ENCODE results near the gene HRH2. TPM values are rescaled to one million over a fixed set of nuclear protein-coding genes. Genes with fewer than 3 reads are reported as not detected.
A peak's percentile ranks its signal among the peaks of the same experiment; 100 is the strongest.

The HRH2 gene
- total and polyA plus RNA-seq, 2 donors (not counting 1 experiment from before 2014, with no cell fraction given), result 0.03 TPM; not detected in 1

DNA sequence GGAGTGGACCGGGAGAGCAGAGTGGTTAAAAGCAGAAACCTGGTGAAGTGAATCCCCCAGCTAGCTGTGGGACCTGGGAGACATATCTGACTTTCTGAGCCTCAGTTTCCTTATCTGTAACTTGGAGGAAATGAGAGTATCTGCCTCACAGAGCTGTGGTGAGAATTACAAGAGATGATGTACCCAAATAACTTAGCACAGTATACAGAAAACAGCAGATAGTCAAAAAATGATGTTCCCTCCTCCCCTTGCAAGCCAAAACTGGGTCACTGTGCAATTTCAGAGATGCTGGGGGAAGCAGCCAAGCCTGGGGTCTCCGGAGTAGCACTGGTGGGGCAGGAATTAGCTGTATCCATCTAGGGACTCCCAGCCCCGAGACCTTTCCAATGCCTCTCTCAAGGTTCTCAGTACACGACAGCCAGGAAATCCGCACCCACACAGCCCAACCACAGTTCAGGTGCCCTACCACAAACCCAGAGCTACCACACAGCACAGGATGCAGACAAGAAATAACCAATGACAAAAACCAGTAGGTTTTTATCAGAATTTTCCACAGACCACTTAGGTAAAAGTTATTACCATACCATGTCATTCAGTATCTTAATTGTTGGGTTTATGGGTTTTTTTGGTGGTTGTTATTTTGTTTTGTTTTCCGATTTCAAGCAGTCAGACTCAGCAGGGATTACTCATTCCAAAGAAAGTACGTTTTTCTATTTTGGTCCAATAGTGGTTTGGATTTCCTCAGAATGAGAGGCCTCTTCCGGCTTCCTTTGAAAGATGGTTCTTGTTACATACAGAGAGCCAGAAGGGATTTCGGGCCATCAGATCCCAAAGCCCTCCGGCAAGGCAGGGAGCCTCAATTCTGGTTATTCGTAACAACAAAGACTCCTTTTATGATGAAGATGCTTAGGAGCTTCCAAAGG lies 4.9 kb upstream of the HRH2 start:
- no peak overlapping the region for H3K4me3 ChIP-seq (replicated peaks in 1 of 4; ENCODE audit: control extremely low read depth in 1 of 4, insufficient read depth in 1 of 4, low read depth in 3 of 4, low read length in 4 of 4)
- no peak for TF ChIP-seq EZH2 (IDR thresholded peaks at IDR 0.05; ENCODE audit: low read length, missing control alignments)
- TF ChIP-seq, protein P1, sequence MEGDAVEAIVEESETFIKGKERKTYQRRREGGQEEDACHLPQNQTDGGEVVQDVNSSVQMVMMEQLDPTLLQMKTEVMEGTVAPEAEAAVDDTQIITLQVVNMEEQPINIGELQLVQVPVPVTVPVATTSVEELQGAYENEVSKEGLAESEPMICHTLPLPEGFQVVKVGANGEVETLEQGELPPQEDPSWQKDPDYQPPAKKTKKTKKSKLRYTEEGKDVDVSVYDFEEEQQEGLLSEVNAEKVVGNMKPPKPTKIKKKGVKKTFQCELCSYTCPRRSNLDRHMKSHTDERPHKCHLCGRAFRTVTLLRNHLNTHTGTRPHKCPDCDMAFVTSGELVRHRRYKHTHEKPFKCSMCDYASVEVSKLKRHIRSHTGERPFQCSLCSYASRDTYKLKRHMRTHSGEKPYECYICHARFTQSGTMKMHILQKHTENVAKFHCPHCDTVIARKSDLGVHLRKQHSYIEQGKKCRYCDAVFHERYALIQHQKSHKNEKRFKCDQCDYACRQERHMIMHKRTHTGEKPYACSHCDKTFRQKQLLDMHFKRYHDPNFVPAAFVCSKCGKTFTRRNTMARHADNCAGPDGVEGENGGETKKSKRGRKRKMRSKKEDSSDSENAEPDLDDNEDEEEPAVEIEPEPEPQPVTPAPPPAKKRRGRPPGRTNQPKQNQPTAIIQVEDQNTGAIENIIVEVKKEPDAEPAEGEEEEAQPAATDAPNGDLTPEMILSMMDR (conservative IDR thresholded peaks at IDR 0.05 in 1 of 2, IDR thresholded peaks at IDR 0.05 in 1 of 2; ENCODE audit: low read depth in 1 of 2, low read length in 2 of 2), result no peak
- no peaks in the 10 kb centered on the region for H4K20me1 ChIP-seq (ENCODE audit: control insufficient read depth, extremely low read depth, insufficient read depth, low read length)
- H3K27ac ChIP-seq (ENCODE audit: insufficient read depth, low read length), result no peak overlapping the region
- no peak overlapping the region for H2AFZ ChIP-seq (ENCODE audit: low read length)
- H3K4me2 ChIP-seq (ENCODE audit: extremely low read depth, insufficient read depth, low read length), result no peak overlapping the region
- no peaks in the 10 kb centered on the region for H3K36me3 ChIP-seq (ENCODE audit: control insufficient read depth, insufficient read depth, low read length)
- no peaks in the 10 kb centered on the region for H3K9me3 ChIP-seq (ENCODE audit: control insufficient read depth, insufficient read depth, low read depth, low read length)
- peak in 1 of 2 donors; percentile 6 for DNase-seq (ENCODE audit: low read depth in 2 of 2)
- no peak overlapping the region for H3K9ac ChIP-seq (ENCODE audit: insufficient read depth, low read length)
- H3K4me1 ChIP-seq (ENCODE audit: control insufficient read depth, extremely low read depth, insufficient read depth, low read length), result no peaks in the 10 kb centered on the region
- H3K79me2 ChIP-seq (ENCODE audit: control insufficient read depth, insufficient read depth, low read length), result no peaks in the 10 kb centered on the region
- no peaks in the 10 kb centered on the region for H3K27me3 ChIP-seq (ENCODE audit: control insufficient read depth, insufficient read depth, low read length)

DNA sequence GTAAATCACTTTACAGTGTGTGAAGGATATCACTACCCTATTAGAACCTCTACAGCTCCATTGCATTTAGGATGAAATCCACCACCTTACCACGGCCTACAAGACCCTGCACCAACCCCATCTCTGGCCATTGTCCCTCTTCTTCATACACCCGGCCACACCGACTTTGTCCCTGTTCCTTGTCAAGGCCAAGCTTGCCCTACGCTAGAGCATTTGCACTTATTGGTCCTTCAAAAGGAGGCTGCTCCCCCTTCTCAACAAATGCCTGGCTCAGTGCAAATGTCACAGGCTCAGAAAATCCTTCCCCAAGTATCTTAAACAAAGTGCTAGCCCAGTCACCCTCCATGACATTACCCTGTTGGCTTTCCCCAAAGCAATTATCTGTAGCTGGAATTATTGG lies 4.1 kb upstream of the HRH2 start:
- Histone ChIP-seq H4K20me1 (ENCODE audit: control insufficient read depth, extremely low read depth, insufficient read depth, low read length) (no peaks in the 10 kb centered on the region), H3K4me2 (ENCODE audit: extremely low read depth, insufficient read depth, low read length) (no peak overlapping the region), H3K9me3 (ENCODE audit: control insufficient read depth, insufficient read depth, low read depth, low read length) (no peaks in the 10 kb centered on the region), H3K79me2 (ENCODE audit: control insufficient read depth, insufficient read depth, low read length) (no peaks in the 10 kb centered on the region), H2AFZ (ENCODE audit: low read length) (no peak overlapping the region), H3K4me3 (replicated peaks in 1 of 4; ENCODE audit: control extremely low read depth in 1 of 4, insufficient read depth in 1 of 4, low read depth in 3 of 4, low read length in 4 of 4) (no peak overlapping the region), H3K27me3 (ENCODE audit: control insufficient read depth, insufficient read depth, low read length) (no peaks in the 10 kb centered on the region), H3K4me1 (ENCODE audit: control insufficient read depth, extremely low read depth, insufficient read depth, low read length) (no peaks in the 10 kb centered on the region), H3K9ac (ENCODE audit: insufficient read depth, low read length) (no peak overlapping the region), H3K27ac (ENCODE audit: insufficient read depth, low read length) (no peak overlapping the region), H3K36me3 (ENCODE audit: control insufficient read depth, insufficient read depth, low read length) (no peaks in the 10 kb centered on the region)
- no peak for TF ChIP-seq EZH2 (IDR thresholded peaks at IDR 0.05; ENCODE audit: low read length, missing control alignments)
- TF ChIP-seq, protein P1 (conservative IDR thresholded peaks at IDR 0.05 in 1 of 2, IDR thresholded peaks at IDR 0.05 in 1 of 2; ENCODE audit: low read depth in 1 of 2, low read length in 2 of 2), result no peak
- DNase-seq (ENCODE audit: low read depth in 2 of 2), result no peak

DNA sequence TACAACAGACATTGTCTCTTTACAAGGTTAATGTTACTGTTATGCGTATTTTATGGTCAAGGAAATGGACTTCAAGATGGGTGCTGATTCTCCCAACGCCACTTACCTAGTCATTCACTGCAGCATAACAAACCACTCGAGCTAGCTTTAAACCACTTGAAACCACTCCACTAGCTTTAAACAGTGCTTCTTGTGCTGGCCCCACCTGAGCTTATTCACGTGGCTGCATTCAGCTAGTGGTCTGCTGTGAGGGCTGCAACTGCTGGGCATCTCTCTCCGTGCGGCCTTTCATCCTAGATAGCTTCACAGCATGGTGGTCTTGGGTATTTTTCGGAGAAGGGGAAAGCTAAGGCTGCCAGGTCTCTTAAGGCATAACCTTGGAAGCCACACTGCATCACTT lies 3.5 kb upstream of the HRH2 start:
- TF ChIP-seq, protein P1 (conservative IDR thresholded peaks at IDR 0.05 in 1 of 2, IDR thresholded peaks at IDR 0.05 in 1 of 2; ENCODE audit: low read depth in 1 of 2, low read length in 2 of 2), result no peak
- TF ChIP-seq EZH2 (IDR thresholded peaks at IDR 0.05; ENCODE audit: low read length, missing control alignments), result no peak
- no peak overlapping the region for H3K27ac ChIP-seq (ENCODE audit: insufficient read depth, low read length)
- H3K9ac ChIP-seq (ENCODE audit: insufficient read depth, low read length), result no peak overlapping the region

More for the DNA sequence above, 3.5 kb upstream of the HRH2 start:
- H3K9me3 ChIP-seq (ENCODE audit: control insufficient read depth, insufficient read depth, low read depth, low read length), result no peaks in the 10 kb centered on the region
- H3K79me2 ChIP-seq (ENCODE audit: control insufficient read depth, insufficient read depth, low read length), result no peaks in the 10 kb centered on the region
- H2AFZ ChIP-seq (ENCODE audit: low read length), result no peak overlapping the region
- H3K4me1 ChIP-seq (ENCODE audit: control insufficient read depth, extremely low read depth, insufficient read depth, low read length), result no peaks in the 10 kb centered on the region
- H3K27me3 ChIP-seq (ENCODE audit: control insufficient read depth, insufficient read depth, low read length), result no peaks in the 10 kb centered on the region
- DNase-seq (ENCODE audit: low read depth in 2 of 2), result no peak
- no peaks in the 10 kb centered on the region for H4K20me1 ChIP-seq (ENCODE audit: control insufficient read depth, extremely low read depth, insufficient read depth, low read length)
- no peak overlapping the region for H3K4me2 ChIP-seq (ENCODE audit: extremely low read depth, insufficient read depth, low read length)
- H3K4me3 ChIP-seq (replicated peaks in 1 of 4; ENCODE audit: control extremely low read depth in 1 of 4, insufficient read depth in 1 of 4, low read depth in 3 of 4, low read length in 4 of 4), result no peak overlapping the region
- H3K36me3 ChIP-seq (ENCODE audit: control insufficient read depth, insufficient read depth, low read length), result no peaks in the 10 kb centered on the region

Measured in fibroblast of lung (primary cell).